HepG2 (cell line): ENCODE data around the gene SPG7. TPM values are rescaled to one million over a fixed set of nuclear protein-coding genes. Genes with fewer than 3 reads are reported as not detected.

Experiments
- ADNP ChIP-seq: sonication (generic); formaldehyde crosslinking; IDR thresholded peaks from 2 replicates; pipeline ENCODE4 v1.4.0; 2020; ENCODE audit warnings: missing genetic modification reagents
- BORCS8-MEF2B ChIP-seq: sonication (generic); formaldehyde crosslinking; IDR thresholded peaks from 2 replicates; pipeline ENCODE4 v1.8.0; 2022; ENCODE audit warnings: mild to moderate bottlenecking, missing genetic modification reagents
- DZIP1 ChIP-seq: sonication (generic); formaldehyde crosslinking; IDR thresholded peaks from 2 replicates; pipeline ENCODE4 v1.5.0; 2020; ENCODE audit warnings: mild to moderate bottlenecking, missing genetic modification reagents
- KDM1A ChIP-seq: IDR thresholded peaks from 2 replicates; pipeline ENCODE4 v1.6.1; 2016; ENCODE audit warnings: missing compliant biosample characterization
- SPEN ChIP-seq: sonication (generic); formaldehyde crosslinking; IDR thresholded peaks from 2 replicates; pipeline ENCODE4 v1.5.1; 2020; ENCODE audit warnings: low read depth, mild to moderate bottlenecking, missing genetic modification reagents
- ZMYM3 ChIP-seq: sonication (generic); formaldehyde crosslinking; IDR thresholded peaks from 2 replicates; pipeline ENCODE4 v1.5.1; 2020; ENCODE audit warnings: mild to moderate bottlenecking, missing genetic modification reagents
- ZNF572 ChIP-seq: sonication (generic); formaldehyde crosslinking; IDR thresholded peaks from 2 replicates; pipeline ENCODE4 v1.5.1; 2020; ENCODE audit warnings: mild to moderate bottlenecking, missing genetic modification reagents
- ZNF768 ChIP-seq: sonication (generic); formaldehyde crosslinking; IDR thresholded peaks from 2 replicates; pipeline ENCODE4 v1.4.0; 2020; ENCODE audit warnings: missing genetic modification reagents
- polyA plus RNA-seq, 8 experiments: library from polyadenylated mRNA; depleted of rRNA in 3 of 8; stranded (reverse) in 7 of 8; unstranded in 1 of 8; fragments of >200 nt; fragmentation: Illumina TruSeq in 4 of 8; extraction: Trizol in 4 of 8; gene quantifications; 2 replicates each; pipeline versions ENCODE4 v1.2.1 to v1.2.3, GENCODE V29; 2011 to 2016; ENCODE audit warnings: low read depth in 4 of 8, missing spikeins in 1 of 8, mixed read lengths in 1 of 8; ENCODE audit not compliant: insufficient read depth in 1 of 8
- total RNA-seq, 5 experiments: library from RNA; depleted of rRNA; stranded (reverse); fragments of >200 nt; fragmentation: Illumina TruSeq; extraction: Trizol; gene quantifications; 2 replicates each; pipeline ENCODE4 v1.2.3, GENCODE V29; 2016; ENCODE audit warnings: low read depth in 1 of 5
- TF ChIP-seq, protein P1 (sequence below): sonication (generic); formaldehyde crosslinking; IDR thresholded peaks from one replicate; pipeline ENCODE4 v1.5.1; 2020; ENCODE audit warnings: mild to moderate bottlenecking, missing genetic modification reagents; ENCODE audit errors: not compliant biosample characterization

Gene SPG7
- total and polyA plus RNA-seq, 2 of the 13 experiments (the other 11 are each of a cell fraction or from before 2014, with no cell fraction given), result 66.0 to 136 TPM

- peak; percentile 52; the same call in 1 of the 2 replicates for TF ChIP-seq ADNP
- TF ChIP-seq, protein P1, sequence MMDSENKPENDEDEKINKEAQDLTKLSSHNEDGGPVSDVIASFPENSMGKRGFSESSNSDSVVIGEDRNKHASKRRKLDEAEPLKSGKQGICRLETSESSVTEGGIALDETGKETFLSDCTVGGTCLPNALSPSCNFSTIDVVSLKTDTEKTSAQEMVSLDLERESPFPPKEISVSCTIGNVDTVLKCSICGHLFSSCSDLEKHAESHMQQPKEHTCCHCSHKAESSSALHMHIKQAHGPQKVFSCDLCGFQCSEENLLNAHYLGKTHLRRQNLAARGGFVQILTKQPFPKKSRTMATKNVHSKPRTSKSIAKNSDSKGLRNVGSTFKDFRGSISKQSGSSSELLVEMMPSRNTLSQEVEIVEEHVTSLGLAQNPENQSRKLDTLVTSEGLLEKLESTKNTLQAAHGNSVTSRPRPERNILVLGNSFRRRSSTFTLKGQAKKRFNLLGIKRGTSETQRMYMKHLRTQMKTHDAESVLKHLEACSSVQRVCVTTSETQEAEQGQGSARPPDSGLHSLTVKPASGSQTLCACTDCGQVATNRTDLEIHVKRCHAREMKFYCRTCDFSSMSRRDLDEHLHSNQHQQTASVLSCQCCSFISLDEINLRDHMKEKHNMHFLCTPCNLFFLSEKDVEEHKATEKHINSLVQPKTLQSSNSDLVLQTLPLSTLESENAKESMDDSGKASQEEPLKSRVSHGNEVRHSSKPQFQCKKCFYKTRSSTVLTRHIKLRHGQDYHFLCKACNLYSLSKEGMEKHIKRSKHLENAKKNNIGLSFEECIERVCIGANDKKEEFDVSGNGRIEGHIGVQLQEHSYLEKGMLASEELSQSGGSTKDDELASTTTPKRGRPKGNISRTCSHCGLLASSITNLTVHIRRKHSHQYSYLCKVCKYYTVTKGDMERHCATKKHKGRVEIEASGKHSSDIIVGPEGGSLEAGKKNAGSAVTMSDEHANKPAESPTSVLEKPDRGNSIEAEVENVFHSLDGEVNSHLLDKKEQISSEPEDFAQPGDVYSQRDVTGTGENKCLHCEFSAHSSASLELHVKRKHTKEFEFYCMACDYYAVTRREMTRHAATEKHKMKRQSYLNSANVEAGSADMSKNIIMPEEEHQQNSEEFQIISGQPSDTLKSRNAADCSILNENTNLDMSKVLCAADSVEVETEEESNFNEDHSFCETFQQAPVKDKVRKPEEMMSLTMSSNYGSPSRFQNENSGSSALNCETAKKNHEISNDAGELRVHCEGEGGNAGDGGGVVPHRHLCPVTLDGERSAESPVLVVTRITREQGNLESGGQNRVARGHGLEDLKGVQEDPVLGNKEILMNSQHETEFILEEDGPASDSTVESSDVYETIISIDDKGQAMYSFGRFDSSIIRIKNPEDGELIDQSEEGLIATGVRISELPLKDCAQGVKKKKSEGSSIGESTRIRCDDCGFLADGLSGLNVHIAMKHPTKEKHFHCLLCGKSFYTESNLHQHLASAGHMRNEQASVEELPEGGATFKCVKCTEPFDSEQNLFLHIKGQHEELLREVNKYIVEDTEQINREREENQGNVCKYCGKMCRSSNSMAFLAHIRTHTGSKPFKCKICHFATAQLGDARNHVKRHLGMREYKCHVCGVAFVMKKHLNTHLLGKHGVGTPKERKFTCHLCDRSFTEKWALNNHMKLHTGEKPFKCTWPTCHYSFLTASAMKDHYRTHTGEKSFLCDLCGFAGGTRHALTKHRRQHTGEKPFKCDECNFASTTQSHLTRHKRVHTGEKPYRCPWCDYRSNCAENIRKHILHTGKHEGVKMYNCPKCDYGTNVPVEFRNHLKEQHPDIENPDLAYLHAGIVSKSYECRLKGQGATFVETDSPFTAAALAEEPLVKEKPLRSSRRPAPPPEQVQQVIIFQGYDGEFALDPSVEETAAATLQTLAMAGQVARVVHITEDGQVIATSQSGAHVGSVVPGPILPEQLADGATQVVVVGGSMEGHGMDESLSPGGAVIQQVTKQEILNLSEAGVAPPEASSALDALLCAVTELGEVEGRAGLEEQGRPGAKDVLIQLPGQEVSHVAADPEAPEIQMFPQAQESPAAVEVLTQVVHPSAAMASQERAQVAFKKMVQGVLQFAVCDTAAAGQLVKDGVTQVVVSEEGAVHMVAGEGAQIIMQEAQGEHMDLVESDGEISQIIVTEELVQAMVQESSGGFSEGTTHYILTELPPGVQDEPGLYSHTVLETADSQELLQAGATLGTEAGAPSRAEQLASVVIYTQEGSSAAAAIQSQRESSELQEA (CRISPR knock-in tag), result peak; percentile 45
- TF ChIP-seq ZNF572 (CRISPR knock-in tag), result 0 out of 2 replicates have a peak, but pooled peaks have one; percentile 49
- TF ChIP-seq SPEN (CRISPR knock-in tag), result peak; percentile 13; the same call in 1 of the 2 replicates
- TF ChIP-seq KDM1A, result peak; percentile 68; the same call in 1 of the 2 replicates
- peak; percentile 100 for TF ChIP-seq ZNF768 (CRISPR knock-in tag)
- 0 out of 2 replicates have a peak, but pooled peaks have one; percentile 35 for TF ChIP-seq DZIP1
- 0 out of 2 replicates have a peak, but pooled peaks have one; percentile 11 for TF ChIP-seq BORCS8-MEF2B (CRISPR knock-in tag)
- peak; percentile 93 for TF ChIP-seq ZMYM3 (CRISPR knock-in tag)
Observed at GRCh38 chr16:89571636-89572035, 63.4 kb downstream of the SPG7 start (continued).
